Measurements from ENCODE around the gene SETD2. TPM values are rescaled to one million over a fixed set of nuclear protein-coding genes. Genes with fewer than 3 reads are reported as not detected.

SETD2 gene
- total RNA-seq, 1 donor from 2014 or later = 26.4 TPM

- peaks cover 7% of the 10 kb centered on the region for H3K36me3 ChIP-seq
- intact Hi-C loops (cut with micrococcal nuclease) = no loop called here
These were observed 153.0 kb downstream of the SETD2 start for GRCh38 chr3:47010910-47011309.

GRCh38 chr3:47010111-47010712 lies 153.7 kb downstream of the SETD2 start:
- DNase-seq = peak; percentile 13
- Histone ChIP-seq H3K27ac (replicated peaks) (peak overlapping the region; percentile 90), H3K9me3 (replicated peaks) (no peaks in the 10 kb centered on the region), H3K4me1 (peaks cover 25% of the 10 kb centered on the region), H3K4me3 (peak overlapping the region; percentile 75), H3K36me3 (peaks cover 12% of the 10 kb centered on the region), H3K27me3 (ENCODE audit: low read depth) (no peaks in the 10 kb centered on the region)
- TF ChIP-seq CTCF (IDR thresholded peaks at IDR 0.05; ENCODE audit: borderline replicate concordance) = no peak
- intact Hi-C loops (cut with micrococcal nuclease) = no loop called here

More at GRCh38 chr3:47010910-47011309, 153.0 kb downstream of the SETD2 start:
- TF ChIP-seq CTCF (IDR thresholded peaks at IDR 0.05; ENCODE audit: borderline replicate concordance) = no peak
- no peak for DNase-seq
- H3K9me3 ChIP-seq (replicated peaks) = no peaks in the 10 kb centered on the region
- H3K4me3 ChIP-seq = no peak overlapping the region
- no peaks in the 10 kb centered on the region for H3K27me3 ChIP-seq (ENCODE audit: low read depth)
- H3K4me1 ChIP-seq = peaks cover 25% of the 10 kb centered on the region
- no peak overlapping the region for H3K27ac ChIP-seq (replicated peaks)

- H3K4me3 ChIP-seq = peak overlapping the region; percentile 75
- no peaks in the 10 kb centered on the region for H3K27me3 ChIP-seq (ENCODE audit: low read depth)
- TF ChIP-seq CTCF (IDR thresholded peaks at IDR 0.05; ENCODE audit: borderline replicate concordance) = no peak
- peak; percentile 90 for DNase-seq
- peaks cover 16% of the 10 kb centered on the region for H3K36me3 ChIP-seq
- intact Hi-C loops (cut with micrococcal nuclease) = no loop called here
- no peaks in the 10 kb centered on the region for H3K9me3 ChIP-seq (replicated peaks)
- peak overlapping the region; percentile 90 for H3K27ac ChIP-seq (replicated peaks)
- peaks cover 25% of the 10 kb centered on the region for H3K4me1 ChIP-seq
These were observed 154.4 kb downstream of the SETD2 start for GRCh38 chr3:47009225-47010110.

GRCh38 chr3:47008851-47009224 lies 155.1 kb downstream of the SETD2 start:
- Histone ChIP-seq H3K36me3 (peaks cover 23% of the 10 kb centered on the region), H3K9me3 (replicated peaks) (no peaks in the 10 kb centered on the region), H3K4me3 (peak overlapping the region; percentile 75), H3K27ac (replicated peaks) (peak overlapping the region; percentile 90), H3K27me3 (ENCODE audit: low read depth) (no peaks in the 10 kb centered on the region), H3K4me1 (peaks cover 25% of the 10 kb centered on the region)
- intact Hi-C loops (cut with micrococcal nuclease) = no loop called here
- no peak for DNase-seq
- TF ChIP-seq CTCF (IDR thresholded peaks at IDR 0.05; ENCODE audit: borderline replicate concordance) = no peak

- intact Hi-C loops (cut with micrococcal nuclease) = no loop called here
- Histone ChIP-seq H3K4me3 (peak overlapping the region; percentile 75), H3K27me3 (ENCODE audit: low read depth) (no peaks in the 10 kb centered on the region), H3K4me1 (peaks cover 23% of the 10 kb centered on the region), H3K9me3 (replicated peaks) (no peaks in the 10 kb centered on the region), H3K27ac (replicated peaks) (peak overlapping the region; percentile 90), H3K36me3 (peaks cover 28% of the 10 kb centered on the region)
- no peak for DNase-seq
- no peak for TF ChIP-seq CTCF (IDR thresholded peaks at IDR 0.05; ENCODE audit: borderline replicate concordance)
These were observed 155.6 kb downstream of the SETD2 start for GRCh38 chr3:47008234-47008796.

Measured in left ventricle myocardium inferior (tissue), 1 donor.